Measurements from ENCODE around the gene TIAL1. TPM values are rescaled to one million over a fixed set of nuclear protein-coding genes. Genes with fewer than 3 reads are reported as not detected.
"Not testable (repeated sequence)": the region's sequence is repeated elsewhere in the genome, so short reads cannot be mapped to it uniquely, and the experiment has no call there.

Gene TIAL1
- polyA plus RNA-seq, 3 donors: 34.7 to 39.9 (median 38.6) TPM

DNA sequence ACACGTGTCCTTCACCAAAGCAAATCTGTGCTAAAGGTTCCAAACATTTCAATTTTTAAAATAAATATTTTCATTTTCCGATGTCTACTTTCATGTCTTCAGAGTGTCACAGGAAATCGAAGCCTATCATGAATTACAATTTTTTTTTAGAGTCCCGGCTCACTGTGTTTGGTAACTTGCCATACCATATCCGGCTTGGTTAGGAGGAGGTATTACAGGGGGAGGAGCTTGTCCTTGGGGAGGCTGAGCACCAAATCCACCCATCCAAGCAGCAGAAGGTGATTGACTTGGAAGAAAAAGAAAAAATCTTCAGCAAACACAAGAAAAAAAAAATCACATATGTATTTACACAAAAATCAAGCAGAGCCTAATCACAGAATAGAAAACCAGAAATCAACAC is 21.3 kb downstream of the TIAL1 start:
- H3K27ac ChIP-seq (ENCODE audit: low read depth, low read length): no peak overlapping the region
- 41 to 56% (median 43%) methylated on average over 5 of the region's 5 CpGs for WGBS, 3 donors

DNA sequence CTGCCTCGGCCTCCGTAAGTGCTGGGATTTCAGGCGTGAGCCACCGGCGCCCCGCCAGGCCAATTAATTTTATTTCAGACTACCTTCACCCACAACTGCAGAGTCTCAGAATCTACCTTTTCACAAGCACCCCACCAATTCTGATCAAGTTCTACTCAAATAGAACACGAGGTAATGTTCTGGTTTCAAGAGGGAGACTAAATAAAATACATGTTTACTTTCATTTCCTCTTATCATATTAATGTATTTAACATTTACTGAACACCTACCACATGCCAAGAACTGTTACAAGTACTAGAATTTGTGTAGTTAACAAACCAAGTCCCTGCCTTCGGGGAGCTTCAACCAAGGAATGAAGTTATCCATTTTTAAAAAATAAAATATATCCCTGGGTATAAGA is 28.8 kb downstream of the TIAL1 start:
- WGBS, 3 donors: 77 to 92% (median 92%) methylated on average over 8 of the region's 8 CpGs
- H3K27ac ChIP-seq (ENCODE audit: low read depth, low read length): no peak overlapping the region

DNA sequence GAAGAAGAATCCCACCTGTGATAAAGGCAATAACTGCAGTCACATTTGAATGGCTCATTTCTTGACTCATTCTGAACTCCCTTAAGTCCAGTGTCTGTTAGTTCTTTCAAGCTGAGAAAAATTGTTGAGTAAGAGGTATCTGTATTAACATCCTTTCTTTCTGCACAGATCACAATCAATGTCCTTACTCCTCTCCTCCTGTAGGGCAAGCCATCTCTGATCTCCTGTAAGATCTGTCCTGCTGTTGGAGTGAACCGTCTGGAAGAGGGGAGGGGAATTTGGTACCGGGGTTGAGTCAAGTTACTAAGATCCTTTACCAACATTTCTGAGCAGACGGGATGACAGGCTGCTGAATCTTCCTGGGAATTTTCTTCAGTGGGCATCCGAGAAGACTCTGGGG is 34.7 kb downstream of the TIAL1 start:
- no peak overlapping the region for H3K27ac ChIP-seq (ENCODE audit: low read depth, low read length)
- WGBS, 3 donors: 87 to 91% (median 89%) methylated on average over 4 of the region's 4 CpGs

DNA sequence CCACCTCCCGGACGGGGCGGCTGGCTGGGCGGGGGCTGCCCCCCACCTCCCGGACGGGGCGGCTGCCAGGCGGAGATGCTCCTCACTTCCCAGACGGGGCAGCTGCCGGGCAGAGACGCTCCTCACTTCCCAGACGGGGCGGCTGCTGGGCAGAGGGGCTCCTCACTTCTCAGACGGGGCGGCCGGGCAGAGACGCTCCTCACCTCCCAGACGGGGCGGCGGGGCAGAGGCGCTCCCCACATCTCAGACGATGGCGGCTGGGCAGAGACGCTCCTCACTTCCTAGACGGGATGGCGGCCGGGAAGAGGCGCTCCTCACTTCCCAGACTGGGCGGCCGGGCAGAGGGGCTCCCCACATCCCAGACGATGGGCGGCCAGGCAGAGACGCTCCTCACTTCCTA is 37.3 kb downstream of the TIAL1 start:
- 93 to 97% (median 96%) methylated on average over 21 to 33 of the region's 33 CpGs for WGBS, 3 donors
- H3K27ac ChIP-seq (ENCODE audit: low read depth, low read length): not testable (repeated sequence)

DNA sequence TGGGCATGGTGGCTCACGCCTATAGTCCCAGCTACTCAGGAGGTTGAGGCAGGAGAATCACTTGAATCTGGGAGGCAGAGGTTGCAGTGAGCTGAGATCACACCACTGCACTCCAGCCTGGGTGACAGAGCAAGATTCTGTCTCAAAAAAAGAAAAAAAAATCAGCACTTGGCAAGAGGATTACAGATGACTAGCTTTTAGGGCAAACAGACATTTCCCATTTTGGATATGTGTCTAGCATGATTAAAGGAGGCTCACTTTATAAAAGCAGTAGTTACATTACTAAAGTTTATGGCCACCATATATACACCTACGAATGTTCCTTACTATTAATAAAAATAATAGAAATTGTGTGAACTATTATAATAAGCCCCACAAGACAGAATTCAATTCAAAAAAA is 40.7 kb downstream of the TIAL1 start:
- not testable (repeated sequence) for H3K27ac ChIP-seq (ENCODE audit: low read depth, low read length)
- 81 to 94% (median 90%) methylated on average over 2 of the region's 2 CpGs for WGBS, 3 donors

DNA sequence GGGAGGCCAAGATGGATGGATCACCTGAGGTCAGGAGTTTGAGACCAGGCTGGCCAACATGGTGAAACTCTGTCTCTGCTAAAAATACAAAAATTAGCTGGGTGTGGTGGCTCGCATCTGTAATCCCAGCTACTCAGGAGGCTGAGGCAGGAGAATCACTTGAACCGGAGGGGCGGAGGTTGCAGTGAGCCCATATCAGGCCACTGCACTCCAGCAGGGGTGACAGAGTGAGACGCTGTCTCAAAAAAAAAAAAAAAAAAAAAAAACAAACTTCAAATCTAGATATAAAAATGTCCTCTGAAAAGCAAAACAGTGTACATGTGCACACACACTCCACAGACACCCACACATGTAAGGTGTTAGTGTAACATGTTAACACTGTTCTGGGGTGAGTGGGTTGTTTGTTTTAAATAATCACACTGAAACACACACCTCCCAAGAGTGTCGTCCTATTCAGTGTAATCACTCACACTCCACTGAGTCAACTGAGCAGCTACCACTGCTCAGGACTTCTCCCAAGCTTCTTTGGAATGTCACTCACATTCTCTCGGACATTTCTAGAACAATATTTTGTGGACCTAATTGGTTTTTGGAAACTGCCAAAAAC is 41.5 kb downstream of the TIAL1 start:
- 90 to 94% (median 92%) methylated on average over 6 of the region's 6 CpGs for WGBS, 3 donors

DNA sequence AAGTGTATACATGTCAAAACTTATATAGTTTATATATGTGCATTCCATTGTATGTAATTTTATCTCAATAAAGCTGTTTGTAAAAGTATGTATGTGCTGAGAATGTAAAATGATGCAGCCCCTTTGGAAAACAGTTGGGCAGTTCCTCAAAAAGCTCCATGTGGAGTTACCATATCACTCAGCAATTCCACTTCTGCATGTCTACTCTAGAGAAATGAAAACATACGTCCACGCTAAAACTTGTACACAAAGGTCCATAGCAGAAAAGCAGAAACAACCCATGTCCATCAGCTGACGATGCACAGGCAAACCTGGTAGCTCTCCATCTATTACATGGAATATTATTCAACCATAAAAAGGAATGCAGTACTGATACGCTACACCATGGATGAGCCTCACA is 45.9 kb downstream of the TIAL1 start:
- no peak overlapping the region for H3K27ac ChIP-seq (ENCODE audit: low read depth, low read length)
- 76 to 87% (median 86%) methylated on average over 4 of the region's 4 CpGs for WGBS, 3 donors

More for the DNA sequence above, 41.5 kb downstream of the TIAL1 start:
- H3K27ac ChIP-seq (ENCODE audit: low read depth, low read length): no peak overlapping the region

DNA sequence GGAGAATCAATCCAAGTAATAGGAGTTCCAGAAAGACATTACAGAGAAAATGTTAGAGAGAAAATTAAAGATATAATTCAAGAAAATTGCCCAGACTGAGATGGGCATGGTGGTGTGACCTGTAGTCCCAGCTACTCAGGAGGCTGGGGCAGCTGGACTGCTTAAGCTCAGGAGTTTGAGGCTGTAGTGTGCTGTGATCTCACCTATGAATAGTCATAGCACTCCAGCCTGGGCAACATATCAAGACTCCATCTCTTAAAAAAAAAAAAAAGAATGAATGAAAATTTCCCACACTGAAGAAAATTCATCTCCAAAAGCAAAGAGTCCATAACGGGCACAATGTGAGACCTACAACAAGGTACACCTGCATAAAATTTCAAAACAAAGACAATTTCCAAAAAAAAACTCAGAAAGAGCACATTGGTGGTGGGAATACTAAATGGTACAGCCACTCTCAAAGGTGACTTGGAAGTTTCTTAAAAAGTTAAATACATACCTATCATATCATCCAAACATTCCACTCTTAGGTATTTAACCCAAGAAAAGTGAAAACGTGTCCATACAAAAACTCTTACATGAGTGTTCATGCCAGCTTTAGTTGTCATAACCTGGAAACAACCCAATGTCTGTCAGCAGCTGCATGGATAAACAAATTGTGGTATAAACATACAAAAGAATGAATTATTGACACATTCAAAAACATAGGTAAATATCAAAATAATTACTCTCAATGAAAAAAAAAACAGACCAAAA is 47.3 kb downstream of the TIAL1 start:
- 54 to 69% (median 61%) methylated on average over 2 of the region's 2 CpGs for WGBS, 3 donors
- H3K27ac ChIP-seq (ENCODE audit: low read depth, low read length): no peak overlapping the region

DNA sequence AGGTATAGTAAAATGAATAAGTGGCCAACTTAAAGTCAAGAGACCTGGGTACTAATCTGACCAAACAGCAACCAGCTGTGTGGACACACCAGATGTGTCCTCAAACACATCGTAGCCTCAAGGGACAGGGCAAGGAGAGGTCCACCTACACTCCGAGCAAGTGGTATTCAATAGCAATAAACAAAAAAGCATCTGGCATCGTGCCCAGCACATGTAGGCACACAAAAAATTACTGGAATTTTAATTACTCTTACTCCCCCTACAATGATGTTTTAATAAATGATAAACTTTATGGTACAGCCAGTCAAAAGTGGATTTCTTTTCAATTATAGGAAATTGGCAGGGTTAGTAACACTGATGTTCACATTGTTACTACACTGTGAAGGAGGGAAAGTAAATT is 50.8 kb downstream of the TIAL1 start:
- H3K27ac ChIP-seq (ENCODE audit: low read depth, low read length): no peak overlapping the region
- 39 to 60% (median 60%) methylated on average over 3 of the region's 3 CpGs for WGBS, 3 donors

DNA sequence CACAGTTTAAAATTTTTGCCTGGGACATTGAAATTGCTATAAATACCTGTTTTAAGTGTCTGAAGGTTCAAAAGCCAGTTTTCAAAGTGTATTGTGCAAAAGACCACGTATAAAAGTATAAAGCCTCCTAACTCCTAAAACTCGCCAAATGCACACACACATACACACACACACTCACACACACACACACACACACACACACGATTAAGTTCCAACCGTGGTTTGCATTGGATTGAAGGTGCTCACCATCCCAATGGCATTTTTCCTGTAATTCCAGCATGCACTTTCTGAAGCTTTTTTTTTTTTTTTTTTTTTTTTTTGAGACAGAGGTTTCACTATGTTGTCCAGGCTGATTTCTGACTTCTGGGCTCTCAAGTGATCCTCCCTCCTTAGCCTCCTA is 51.5 kb downstream of the TIAL1 start:
- H3K27ac ChIP-seq (ENCODE audit: low read depth, low read length): no peak overlapping the region
- WGBS, 3 donors: 52 to 66% (median 58%) methylated on average over 4 of the region's 4 CpGs

DNA sequence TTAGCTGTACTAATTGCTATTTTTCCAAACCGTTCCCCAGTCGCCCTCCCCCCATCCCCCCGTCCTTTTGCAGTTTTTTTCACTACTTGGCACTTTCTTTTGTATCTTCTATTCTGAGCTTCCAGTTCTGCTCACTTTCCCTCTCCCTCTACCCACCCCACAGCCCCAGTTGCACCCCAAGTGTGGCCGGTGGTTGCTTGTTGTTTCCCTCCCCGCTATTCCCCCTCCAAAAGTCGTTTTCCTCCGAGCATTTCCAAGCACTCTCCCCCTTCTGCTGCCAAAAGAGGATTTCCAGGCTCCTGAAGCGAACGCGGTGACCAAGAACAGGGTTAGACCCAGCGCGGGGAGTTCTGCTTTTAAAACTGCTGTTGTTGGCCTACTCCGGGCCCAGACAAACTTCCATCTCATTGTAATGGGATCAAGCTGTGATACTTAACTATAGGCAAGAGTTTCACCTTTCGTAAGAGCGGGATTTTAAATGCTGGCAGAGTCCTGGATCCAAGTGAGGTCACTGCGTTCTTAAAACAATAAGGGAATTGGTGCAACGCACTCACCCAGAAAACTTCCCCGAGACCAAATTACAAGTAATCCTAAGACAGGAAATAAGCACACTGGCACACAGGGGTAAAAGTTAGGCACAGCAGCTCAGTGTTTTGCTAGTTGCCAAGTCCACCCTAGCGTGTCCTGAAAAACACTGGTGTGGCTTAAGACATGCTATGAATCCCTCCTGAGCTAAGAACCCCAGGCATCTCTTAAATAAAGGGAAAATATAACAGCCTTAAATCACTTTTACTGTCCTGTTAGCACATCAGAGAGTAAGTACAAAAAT is 52.7 kb downstream of the TIAL1 start:
- H3K27ac ChIP-seq (ENCODE audit: low read depth, low read length): no peak overlapping the region

DNA sequence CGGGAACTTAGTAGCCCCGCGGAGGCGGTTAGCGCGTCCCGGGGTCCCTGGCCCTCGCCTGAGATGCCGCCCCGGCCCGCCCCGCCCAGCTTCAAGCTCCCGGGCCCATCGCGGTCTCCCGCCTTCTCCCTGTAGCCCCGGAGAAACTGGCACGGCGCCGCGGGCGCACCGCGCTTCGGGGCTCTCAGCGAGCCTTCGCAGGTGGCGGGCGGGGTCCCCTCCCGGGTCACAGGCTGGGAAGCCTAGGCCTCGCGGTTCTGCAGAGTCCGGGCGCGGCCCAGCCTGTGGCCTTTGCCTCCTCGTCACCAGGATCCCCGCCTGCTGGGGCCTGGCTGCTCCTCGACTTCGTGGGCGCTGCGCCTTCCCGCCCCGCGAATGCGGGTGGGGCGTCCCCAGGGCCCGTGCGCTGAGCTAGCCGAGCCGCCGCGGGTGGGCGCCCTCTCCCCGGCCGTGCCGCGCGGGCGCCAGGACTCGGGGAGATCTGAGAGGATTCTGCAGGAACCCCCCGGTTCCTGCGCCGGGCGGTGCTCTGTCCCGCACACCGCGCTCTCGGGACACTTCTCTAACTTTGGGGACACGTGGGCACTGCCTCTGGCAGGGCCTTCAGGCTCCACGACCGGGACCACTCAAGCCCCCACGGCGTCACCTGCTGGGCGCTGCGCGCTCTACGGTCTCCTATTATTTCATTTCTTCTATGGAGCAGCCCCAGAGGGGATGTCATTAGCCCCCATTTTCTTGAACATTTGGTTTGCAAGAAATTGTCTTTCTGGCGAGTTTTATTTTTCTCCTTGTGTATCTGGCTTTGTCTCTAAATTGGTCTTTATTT is 53.6 kb downstream of the TIAL1 start:
- 0 to 1% (median 1%) methylated on average over 53 to 78 of the region's 78 CpGs for WGBS, 3 donors
- H3K27ac ChIP-seq (ENCODE audit: low read depth, low read length): no peak overlapping the region

More for the DNA sequence above, 52.7 kb downstream of the TIAL1 start:
- WGBS, 3 donors: 54 to 65% (median 64%) methylated on average over 19 of the region's 19 CpGs

DNA sequence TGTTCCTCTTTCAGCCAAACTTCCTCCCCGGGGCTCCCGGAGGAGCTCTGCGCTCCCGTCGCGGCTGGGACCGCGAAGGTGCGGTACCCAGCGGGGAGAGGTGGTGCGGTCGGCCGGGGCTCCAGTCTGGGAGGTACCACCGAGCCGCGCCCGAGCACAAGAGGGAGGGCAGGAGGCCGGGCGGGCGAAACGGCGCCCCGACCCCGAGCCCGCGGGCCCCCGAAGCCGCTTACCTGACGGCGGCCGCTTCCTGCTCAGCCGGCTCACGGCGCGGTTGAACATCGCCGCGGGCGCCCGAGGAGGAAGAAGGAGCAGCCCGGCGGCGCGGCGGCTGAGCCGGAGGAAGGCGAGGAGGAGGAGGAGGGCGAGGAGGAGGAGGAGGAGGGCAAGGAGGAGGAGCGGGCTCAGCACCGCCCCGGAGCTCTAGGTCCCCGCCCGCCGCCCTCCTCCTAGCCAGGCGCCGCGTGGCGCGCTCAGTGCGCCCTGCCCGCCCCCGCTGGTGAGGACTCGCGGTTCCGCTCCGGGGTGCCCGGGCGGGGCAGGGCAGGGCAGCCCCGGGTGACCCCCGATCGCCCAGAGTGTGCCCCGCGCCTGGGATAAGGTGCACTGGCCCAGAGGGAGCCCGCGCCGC is 54.3 kb downstream of the TIAL1 start, which contains the start of gene RGS10:
Gene RGS10, minus strand, starts transcription at position 363 of the 631 bp plus-strand sequence. Its CDS starts 81 bp downstream, at position 282.
- no peak within 1 kb of the TSS for H3K27ac ChIP-seq (ENCODE audit: low read depth, low read length)
- WGBS, 3 donors: 0 to 1% (median 1%) methylated on average over 20 to 74 of the region's 76 CpGs

DNA sequence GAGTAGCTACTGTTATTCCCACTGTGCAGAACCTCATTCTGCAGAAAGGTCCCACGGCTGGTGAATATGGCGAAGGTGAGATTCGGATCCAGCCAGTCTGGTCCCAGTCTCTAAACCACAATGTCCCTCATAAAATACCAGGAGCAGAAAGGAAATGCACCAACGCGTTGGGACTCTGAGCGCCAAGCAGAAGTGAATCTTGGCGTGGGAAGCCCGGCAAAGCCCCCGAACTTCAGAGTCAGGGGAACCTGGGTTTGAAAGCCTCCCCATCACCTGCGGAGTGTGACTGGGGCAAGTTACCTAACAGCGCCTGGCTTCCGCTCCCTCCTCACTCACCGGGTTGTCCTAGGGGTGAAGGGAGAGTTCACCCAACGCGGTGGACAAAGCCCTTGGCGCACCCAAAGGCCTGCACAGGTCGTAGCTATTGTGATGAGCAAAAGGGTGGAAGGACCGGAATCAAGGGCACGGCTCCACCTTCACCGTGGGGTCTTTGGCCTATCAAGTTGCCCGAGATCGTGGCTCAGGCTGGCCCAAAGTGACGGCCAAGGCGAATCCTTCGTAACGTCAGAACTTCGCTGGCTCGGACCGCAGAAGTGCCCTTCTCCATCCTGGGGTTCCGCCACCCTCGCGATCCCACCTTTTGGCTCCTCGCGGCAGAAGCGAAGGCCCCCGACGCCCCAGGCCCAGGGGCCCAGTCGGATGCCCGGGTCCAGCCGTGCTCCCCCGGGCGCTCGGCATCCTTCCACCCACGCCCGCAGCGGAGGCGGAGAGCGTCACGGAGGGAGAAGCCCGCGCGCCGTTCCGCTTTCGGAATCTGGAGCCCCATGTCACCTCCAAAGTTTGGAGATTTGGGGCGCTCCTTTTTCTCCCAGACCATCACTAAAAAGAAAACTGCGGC is 55.1 kb downstream of the TIAL1 start:
- WGBS, 3 donors: 23 to 25% (median 23%) methylated on average over 57 of the region's 57 CpGs
- H3K27ac ChIP-seq (ENCODE audit: low read depth, low read length): no peak overlapping the region

DNA sequence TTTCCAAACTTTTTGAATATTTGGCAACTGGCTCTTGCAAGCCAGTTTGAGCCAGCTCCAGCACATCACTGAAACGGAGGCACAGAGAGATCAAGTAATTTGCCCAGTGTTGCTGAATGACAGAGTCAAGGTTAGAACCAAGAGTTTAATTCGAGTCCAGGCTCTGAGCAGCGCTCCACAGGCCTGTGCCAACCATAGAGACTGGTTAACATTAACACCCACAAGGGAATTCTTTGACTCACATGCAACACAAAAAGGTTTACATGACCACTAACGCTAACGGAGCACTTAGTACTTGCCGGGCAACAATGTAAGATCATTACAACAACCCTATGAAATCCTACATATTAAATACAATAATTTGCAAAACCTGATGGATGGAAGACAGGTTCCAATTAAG is 55.7 kb downstream of the TIAL1 start:
- H3K27ac ChIP-seq (ENCODE audit: low read depth, low read length): no peak overlapping the region
- WGBS, 3 donors: 61 to 67% (median 61%) methylated on average over 6 of the region's 6 CpGs

DNA sequence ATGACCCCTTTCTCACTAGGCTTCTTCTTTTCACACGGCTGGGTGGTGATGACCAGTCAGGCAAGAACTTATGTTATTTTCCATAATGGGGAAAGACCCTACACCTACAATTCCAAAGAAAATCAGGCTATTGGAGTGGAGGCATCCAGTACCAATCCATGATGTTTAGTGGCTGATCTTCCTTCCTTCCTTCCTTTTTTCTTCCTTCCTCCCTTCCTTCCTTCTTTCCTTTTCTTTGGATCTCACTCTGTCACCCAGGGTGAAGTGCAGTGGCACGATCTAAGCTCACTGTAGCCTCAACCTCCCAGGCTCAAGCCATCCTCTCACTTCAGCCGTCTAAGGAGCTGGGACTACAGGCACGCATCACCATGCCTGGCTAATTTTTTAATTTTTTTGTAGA is 56.7 kb downstream of the TIAL1 start:
- WGBS, 3 donors: 88 to 95% (median 94%) methylated on average over 4 of the region's 4 CpGs
- no peak overlapping the region for H3K27ac ChIP-seq (ENCODE audit: low read depth, low read length)

DNA sequence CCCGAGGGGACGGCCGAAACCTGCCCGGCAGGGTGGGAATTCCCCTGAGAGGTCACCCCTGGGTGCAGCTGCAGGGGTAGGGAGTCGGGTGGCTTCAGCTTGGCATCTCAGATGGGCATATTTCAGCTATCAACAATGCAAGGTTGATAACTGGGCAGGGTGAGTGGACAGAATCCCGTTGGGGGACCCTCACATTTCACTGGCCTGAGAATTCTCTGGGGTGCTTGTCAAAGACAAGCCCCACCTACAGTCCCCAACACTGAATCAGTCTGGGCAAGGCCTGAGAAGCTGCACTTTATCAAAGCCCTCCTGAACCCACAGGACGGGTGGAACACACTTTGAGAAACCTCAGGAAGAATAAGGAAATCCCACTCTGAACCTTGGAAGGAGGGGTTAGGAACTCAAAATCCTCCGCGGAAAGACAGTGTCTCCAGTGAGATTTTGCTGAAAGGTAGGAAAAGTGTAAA is 57.4 kb downstream of the TIAL1 start:
- 73 to 85% (median 81%) methylated on average over 9 of the region's 9 CpGs for WGBS, 3 donors
- H3K27ac ChIP-seq (ENCODE audit: low read depth, low read length): no peak overlapping the region

All from adipose tissue (tissue), 3 donors.